HL-60/S4 treated with retinoic acid at 250 ng/mL for 4 days and 3 days (cell line): ENCODE results near the gene LGR6.

Experiments
- in situ Hi-C: fragments of 300-500 bp; cut with MboI; formaldehyde crosslinking; loops from 2 replicates; pipeline ENCODE4 v1.7.0; 2022; ENCODE audit warnings: low sequenced_read_pairs

Gene LGR6

GRCh38 chr1:202197653-202198365, 4.2 kb downstream of the LGR6 start:
- in situ Hi-C loops, result loop anchor here (25.0 kb wide), 1 partner anchor 514 kb away; the partner anchor contains the start of gene SYT2

- in situ Hi-C loops, result loop anchor here (25.0 kb wide), 1 partner anchor 514 kb away; the partner anchor contains the start of gene SYT2
Observed at GRCh38 chr1:202198366-202198724, 4.7 kb downstream of the LGR6 start.

GRCh38 chr1:202199040-202199889, 5.7 kb downstream of the LGR6 start:
- in situ Hi-C loops, result loop anchor here (25.0 kb wide), 1 partner anchor 513 kb away; the partner anchor contains the start of gene SYT2

GRCh38 chr1:202200112-202200548, 6.5 kb downstream of the LGR6 start:
- in situ Hi-C loops, result no loop called here

- in situ Hi-C loops, result no loop called here
Observed at GRCh38 chr1:202200669-202201068, 7.1 kb downstream of the LGR6 start.

GRCh38 chr1:202201266-202201665, 7.7 kb downstream of the LGR6 start:
- in situ Hi-C loops, result no loop called here

- in situ Hi-C loops, result no loop called here
Observed at GRCh38 chr1:202201971-202202370, 8.4 kb downstream of the LGR6 start.

- in situ Hi-C loops, result no loop called here
Observed at GRCh38 chr1:202202500-202203168, 9.0 kb downstream of the LGR6 start.

- in situ Hi-C loops, result no loop called here
Observed at GRCh38 chr1:202203238-202204039, 9.8 kb downstream of the LGR6 start.

- in situ Hi-C loops, result no loop called here
Observed at GRCh38 chr1:202204065-202204464, 10.5 kb downstream of the LGR6 start.

- in situ Hi-C loops, result no loop called here
Observed at GRCh38 chr1:202205523-202206190, 12.1 kb downstream of the LGR6 start.

GRCh38 chr1:202207292-202207691, 13.7 kb downstream of the LGR6 start:
- in situ Hi-C loops, result no loop called here

GRCh38 chr1:202208351-202208857, 14.8 kb downstream of the LGR6 start:
- in situ Hi-C loops, result no loop called here

- in situ Hi-C loops, result no loop called here
Observed at GRCh38 chr1:202210385-202210784, 16.8 kb downstream of the LGR6 start.

- in situ Hi-C loops, result no loop called here
Observed at GRCh38 chr1:202210969-202211368, 17.4 kb downstream of the LGR6 start.

- in situ Hi-C loops, result no loop called here
Observed at GRCh38 chr1:202212787-202213186, 19.2 kb downstream of the LGR6 start.

- in situ Hi-C loops, result no loop called here
Observed at GRCh38 chr1:202213361-202214088, 19.9 kb downstream of the LGR6 start.

GRCh38 chr1:202214089-202214843, 20.7 kb downstream of the LGR6 start:
- in situ Hi-C loops, result no loop called here
